Esophagus muscularis mucosa (tissue), 4 donors: ENCODE measurements around the gene APLN. TPM values are rescaled to one million over a fixed set of nuclear protein-coding genes. Genes with fewer than 3 reads are reported as not detected.
A peak's percentile ranks its signal among the peaks of the same experiment; 100 is the strongest.

Experiments
- DNase-seq: peaks from one replicate; pipeline ENCODE4 v3.0.0-alpha.2; 2017; ENCODE audit errors: extremely low spot score
- H3K27ac ChIP-seq, 4 donors: fragments of 200-600 bp; sonication (generic); replicated peaks in 1 of 4; 1 replicate in 3 of 4; 2 replicates in 1 of 4; pipeline ENCODE4 v1.5.1; 2016 to 2019; ENCODE audit warnings: mild to moderate bottlenecking in 1 of 4
- H3K27me3 ChIP-seq, 4 donors: fragments of 200-600 bp; sonication (generic); one replicate each; pipeline versions ENCODE4 v1.5.1 to v1.6.0; 2016 to 2019
- H3K36me3 ChIP-seq, 4 donors: fragments of 200-600 bp; sonication (generic); one replicate each; pipeline ENCODE4 v1.5.1; 2016 to 2019
- H3K4me1 ChIP-seq, 4 donors: fragments of 200-600 bp; sonication (generic); one replicate each; pipeline ENCODE4 v1.5.1; 2016 to 2019
- H3K4me3 ChIP-seq, 4 donors: fragments of 200-600 bp; sonication (generic); 1 replicate in 2 of 4; 2 replicates in 2 of 4; pipeline ENCODE4 v1.5.1; 2016 to 2019; ENCODE audit warnings: mild to moderate bottlenecking in 4 of 4, moderate library complexity in 1 of 4
- H3K9me3 ChIP-seq, 4 donors: fragments of 200-600 bp; sonication (generic); 1 replicate in 3 of 4; 2 replicates in 1 of 4; pipeline ENCODE4 v1.5.1; 2016 to 2019
- EP300 ChIP-seq: sonication (generic); formaldehyde crosslinking; IDR thresholded peaks from one replicate; pipeline ENCODE4 v1.6.1; 2017; ENCODE audit warnings: antibody characterized with exemption
- POLR2A ChIP-seq: fragments of 450-650 bp; IDR thresholded peaks from one replicate; pipeline ENCODE4 v1.6.1; 2017; ENCODE audit warnings: antibody characterized with exemption, moderate library complexity, mild to moderate bottlenecking, low read depth
- POLR2AphosphoS5 ChIP-seq, 2 donors: sonication (generic); formaldehyde crosslinking; IDR thresholded peaks; one replicate each; pipeline ENCODE4 v1.6.1; 2017; ENCODE audit warnings: antibody characterized with exemption in 2 of 2
- WGBS: methylation state at CpG from one replicate; pipeline ENCODE4 v1.1.5; 2018; 5-methylcytosine and 5-hydroxymethylcytosine counted together
- intact Hi-C: fragments of 100-400 bp; cut with DNase I; formaldehyde crosslinking; loops from one replicate; pipeline ENCODE4 v1.15.1; 2023
- total RNA-seq, 4 donors: library from RNA; depleted of rRNA; stranded (reverse); fragments of >200 nt; gene quantifications; one replicate each; pipeline versions ENCODE4 v1.1.0 to v1.2.1, GENCODE V29; 2016
- TF ChIP-seq, protein P1 (sequence below), 3 experiments: fragments of 200-600 bp in 2 of 3; fragments of 450-650 bp in 1 of 3; sonication (generic) in 2 of 3; IDR thresholded peaks; one replicate each; pipeline ENCODE4 v1.5.1; 2017 to 2019; ENCODE audit warnings: antibody characterized with exemption in 3 of 3, mild to moderate bottlenecking in 2 of 3, moderate library complexity in 1 of 3

The APLN gene, protein sequence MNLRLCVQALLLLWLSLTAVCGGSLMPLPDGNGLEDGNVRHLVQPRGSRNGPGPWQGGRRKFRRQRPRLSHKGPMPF
- total RNA-seq: under 1 TPM; 0.42 to 0.99 (median 0.78) TPM

DNA sequence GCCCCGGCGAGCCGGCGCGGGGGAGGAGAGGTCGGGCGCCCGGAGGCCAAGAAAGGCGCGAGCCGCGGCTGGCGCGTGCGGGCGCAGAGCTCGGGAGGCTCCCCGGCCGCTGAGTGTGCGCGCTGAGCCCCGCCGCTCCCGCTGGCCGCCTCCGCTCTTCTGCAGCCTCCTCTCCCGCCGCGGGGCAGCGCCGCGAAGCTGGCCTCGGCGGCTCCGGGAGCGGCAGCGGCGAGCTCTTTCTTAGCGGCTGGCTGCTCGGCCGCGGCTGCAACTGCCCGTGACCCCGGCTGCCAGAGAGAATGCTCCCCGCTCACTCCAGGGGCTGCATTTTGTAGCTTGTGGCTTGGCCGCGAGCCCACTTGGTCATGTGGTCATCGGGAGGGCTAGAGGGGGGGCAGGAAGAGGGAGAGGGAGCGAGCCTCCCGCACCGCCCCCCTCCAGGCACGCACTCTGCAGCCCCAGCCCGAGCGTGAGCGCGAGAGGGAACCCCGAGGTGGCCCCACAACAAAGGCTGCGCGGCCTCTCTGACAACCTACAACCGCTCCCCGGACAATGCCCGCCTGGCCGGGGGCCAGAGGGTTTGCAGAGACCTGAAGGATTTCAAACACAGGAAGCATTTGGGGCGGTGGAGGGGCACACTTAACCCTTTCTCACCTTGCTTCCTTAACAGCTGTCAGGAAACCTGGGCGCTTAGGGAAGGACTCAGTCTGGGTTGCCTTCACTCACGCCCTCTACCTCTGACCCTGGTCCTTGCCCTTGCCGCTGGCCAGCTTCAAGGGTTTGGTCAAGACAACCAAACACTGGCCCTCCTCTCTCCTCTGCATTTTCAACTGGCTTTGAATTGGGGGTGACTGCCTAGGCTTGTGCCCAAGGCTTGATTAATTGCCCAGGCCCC lies at the start of gene APLN:
TSS of gene APLN (minus strand) at position 305 of the 895 bp plus-strand sequence. CDS start 326 bp downstream, outside the sequence.
- Histone ChIP-seq H3K36me3 (no peaks in the 10 kb centered on the region), H3K4me1 (peaks cover 15 to 26% (median 18%) of the 10 kb centered on the region in 4 donors), H3K4me3 (peak within 1 kb of the TSS; percentile 52 to 65 (median 56)), H3K9me3 (no peaks in the 10 kb centered on the region), H3K27ac (peak within 1 kb of the TSS in 3 of 4 donors; percentile 15 to 61 (median 53)), H3K27me3 (no peaks in the 10 kb centered on the region)
- TF ChIP-seq, protein P1, sequence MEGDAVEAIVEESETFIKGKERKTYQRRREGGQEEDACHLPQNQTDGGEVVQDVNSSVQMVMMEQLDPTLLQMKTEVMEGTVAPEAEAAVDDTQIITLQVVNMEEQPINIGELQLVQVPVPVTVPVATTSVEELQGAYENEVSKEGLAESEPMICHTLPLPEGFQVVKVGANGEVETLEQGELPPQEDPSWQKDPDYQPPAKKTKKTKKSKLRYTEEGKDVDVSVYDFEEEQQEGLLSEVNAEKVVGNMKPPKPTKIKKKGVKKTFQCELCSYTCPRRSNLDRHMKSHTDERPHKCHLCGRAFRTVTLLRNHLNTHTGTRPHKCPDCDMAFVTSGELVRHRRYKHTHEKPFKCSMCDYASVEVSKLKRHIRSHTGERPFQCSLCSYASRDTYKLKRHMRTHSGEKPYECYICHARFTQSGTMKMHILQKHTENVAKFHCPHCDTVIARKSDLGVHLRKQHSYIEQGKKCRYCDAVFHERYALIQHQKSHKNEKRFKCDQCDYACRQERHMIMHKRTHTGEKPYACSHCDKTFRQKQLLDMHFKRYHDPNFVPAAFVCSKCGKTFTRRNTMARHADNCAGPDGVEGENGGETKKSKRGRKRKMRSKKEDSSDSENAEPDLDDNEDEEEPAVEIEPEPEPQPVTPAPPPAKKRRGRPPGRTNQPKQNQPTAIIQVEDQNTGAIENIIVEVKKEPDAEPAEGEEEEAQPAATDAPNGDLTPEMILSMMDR (IDR thresholded peaks at IDR 0.05): no peak
- TF ChIP-seq POLR2AphosphoS5 (IDR thresholded peaks at IDR 0.05): peak in 1 of 2 donors; percentile 20
- 34% methylated on average over 15 of the region's 67 CpGs for WGBS
- intact Hi-C loops: no loop called here
- DNase-seq: peak; percentile 77

DNA sequence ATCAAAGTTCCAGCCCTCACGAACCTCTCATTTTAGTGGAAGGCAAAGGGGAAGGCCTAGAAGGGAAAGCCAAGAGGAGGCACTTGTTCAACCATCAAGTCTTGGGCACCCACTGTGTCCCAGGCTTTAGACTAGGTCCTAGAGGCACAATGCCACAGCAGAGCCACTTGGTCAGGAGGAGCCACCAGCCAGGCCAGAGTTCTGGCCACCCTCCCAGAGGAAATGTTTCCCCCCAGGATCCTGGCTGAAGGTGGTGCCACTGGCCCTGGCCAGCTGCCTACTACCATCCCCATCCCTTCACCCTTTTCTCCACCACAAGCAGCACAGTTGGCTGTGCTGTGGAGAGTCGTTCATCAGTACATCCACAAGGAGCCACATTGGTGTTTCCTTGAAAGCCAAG lies 49.7 kb upstream of the APLN start:
- Histone ChIP-seq H3K9me3 (no peaks in the 10 kb centered on the region), H3K36me3 (no peaks in the 10 kb centered on the region), H3K4me3 (no peak overlapping the region), H3K27me3 (no peaks in the 10 kb centered on the region), H3K4me1 (peaks cover 0 to 7% (median 0%) of the 10 kb centered on the region in 4 donors), H3K27ac (no peak overlapping the region)
- WGBS: 64% methylated on average over 2 of the region's 2 CpGs
- no peak for TF ChIP-seq POLR2A
- no peak for TF ChIP-seq POLR2AphosphoS5 (IDR thresholded peaks at IDR 0.05)
- TF ChIP-seq, protein P1 (IDR thresholded peaks at IDR 0.05): no peak
- TF ChIP-seq EP300: no peak
- intact Hi-C loops: no loop called here
- DNase-seq: no peak

DNA sequence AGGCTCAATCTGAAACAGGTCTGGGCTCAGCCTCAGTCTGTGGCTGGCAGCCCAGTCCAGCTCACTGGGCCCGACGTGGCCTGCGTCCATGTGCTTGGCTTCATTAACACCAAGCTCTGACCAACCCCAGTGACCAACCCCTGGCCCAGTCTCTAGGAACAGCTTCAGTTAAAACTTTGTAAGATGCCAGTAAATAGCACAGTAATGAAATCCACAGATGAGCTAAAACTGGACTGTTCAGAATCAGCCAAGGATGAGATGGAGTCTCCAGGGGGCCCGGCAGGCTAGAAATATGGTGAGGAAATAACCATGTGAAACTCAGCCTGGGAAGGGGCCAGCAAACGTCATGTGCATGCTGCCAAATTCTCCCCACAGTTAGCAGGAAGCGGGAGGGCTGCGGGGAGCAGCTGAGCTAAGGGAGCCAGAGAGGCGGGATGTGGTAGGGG lies 46.9 kb upstream of the APLN start:
- Histone ChIP-seq H3K27ac (peak overlapping the region in 2 of 4 donors; percentile 38 to 44), H3K9me3 (no peaks in the 10 kb centered on the region), H3K36me3 (no peaks in the 10 kb centered on the region), H3K27me3 (no peaks in the 10 kb centered on the region), H3K4me3 (no peak overlapping the region), H3K4me1 (peaks cover 0 to 7% (median 0%) of the 10 kb centered on the region in 4 donors)
- DNase-seq: peak; percentile 92
- WGBS: 55% methylated on average over 5 of the region's 8 CpGs
- TF ChIP-seq POLR2A (no peak), POLR2AphosphoS5 (IDR thresholded peaks at IDR 0.05) (peak in 1 of 2 donors; percentile 30), EP300 (no peak)
- TF ChIP-seq, protein P1 (IDR thresholded peaks at IDR 0.05): no peak
- intact Hi-C loops: no loop called here

DNA sequence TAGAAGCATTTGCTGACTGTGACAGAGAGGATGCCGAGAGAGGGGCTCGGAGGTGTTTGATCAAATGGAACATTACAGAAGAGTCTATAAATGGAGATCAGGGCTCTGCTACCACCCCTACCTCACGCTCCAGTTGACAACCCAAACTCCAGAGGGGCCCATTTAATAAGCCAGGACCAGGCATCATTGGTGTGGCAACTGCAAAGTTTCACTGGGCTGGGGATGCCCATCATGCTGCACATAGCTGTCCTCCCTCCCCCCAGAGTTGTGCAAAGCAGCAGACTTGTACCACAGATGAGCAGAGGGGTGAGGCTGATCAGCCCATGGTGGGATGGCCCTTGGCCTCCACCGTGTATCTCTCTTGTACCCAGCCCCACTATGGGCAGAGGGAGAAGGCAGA lies 45.8 kb upstream of the APLN start:
- Histone ChIP-seq H3K27ac (no peak overlapping the region), H3K27me3 (no peaks in the 10 kb centered on the region), H3K4me3 (no peak overlapping the region), H3K4me1 (peaks cover 0 to 7% (median 0%) of the 10 kb centered on the region in 4 donors), H3K9me3 (no peaks in the 10 kb centered on the region), H3K36me3 (no peaks in the 10 kb centered on the region)
- intact Hi-C loops: no loop called here
- DNase-seq: no peak
- TF ChIP-seq, protein P1 (IDR thresholded peaks at IDR 0.05): no peak
- no peak for TF ChIP-seq EP300
- WGBS: 74% methylated on average over 4 of the region's 4 CpGs
